ENCODE data around the gene CDH12.

DNA sequence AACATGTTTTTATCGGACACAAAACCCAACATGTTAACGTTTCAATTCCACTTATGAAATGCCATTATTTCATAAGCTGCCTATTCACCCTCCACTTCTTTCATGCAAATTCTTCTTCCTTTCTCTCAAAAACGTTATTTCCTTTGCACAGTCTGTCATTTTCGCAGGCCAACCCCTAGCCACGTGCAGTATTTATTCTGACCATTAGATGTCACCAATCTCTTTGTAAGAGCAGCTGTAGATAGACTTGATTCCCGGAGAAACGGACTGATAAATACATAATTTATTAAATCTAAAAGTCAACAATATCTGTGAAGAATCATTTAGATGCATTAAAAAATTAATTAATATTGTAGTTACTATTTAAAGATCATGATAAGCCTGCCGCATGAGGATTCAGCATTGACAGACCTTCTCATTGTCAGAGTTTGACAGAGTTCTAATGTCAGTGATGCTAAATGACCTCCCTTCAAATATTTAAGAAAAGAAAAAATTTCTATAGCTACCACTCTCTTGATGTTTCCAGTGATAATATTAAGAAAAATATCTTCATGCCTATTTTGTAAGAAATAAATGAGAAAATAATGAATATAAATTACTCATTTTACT lies 933.6 kb downstream of the CDH12 start:
- TF ChIP-seq, protein P1, sequence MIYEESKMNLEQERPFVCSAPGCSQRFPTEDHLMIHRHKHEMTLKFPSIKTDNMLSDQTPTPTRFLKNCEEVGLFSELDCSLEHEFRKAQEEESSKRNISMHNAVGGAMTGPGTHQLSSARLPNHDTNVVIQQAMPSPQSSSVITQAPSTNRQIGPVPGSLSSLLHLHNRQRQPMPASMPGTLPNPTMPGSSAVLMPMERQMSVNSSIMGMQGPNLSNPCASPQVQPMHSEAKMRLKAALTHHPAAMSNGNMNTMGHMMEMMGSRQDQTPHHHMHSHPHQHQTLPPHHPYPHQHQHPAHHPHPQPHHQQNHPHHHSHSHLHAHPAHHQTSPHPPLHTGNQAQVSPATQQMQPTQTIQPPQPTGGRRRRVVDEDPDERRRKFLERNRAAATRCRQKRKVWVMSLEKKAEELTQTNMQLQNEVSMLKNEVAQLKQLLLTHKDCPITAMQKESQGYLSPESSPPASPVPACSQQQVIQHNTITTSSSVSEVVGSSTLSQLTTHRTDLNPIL (CRISPR knock-in tag; IDR thresholded peaks at IDR 0.05; ENCODE audit: low read depth), result no peak
- TF ChIP-seq TCF4 (CRISPR knock-in tag; IDR thresholded peaks at IDR 0.05; ENCODE audit: borderline replicate concordance) (no peak), RARB (CRISPR knock-in tag; IDR thresholded peaks at IDR 0.05) (no peak), CSDC2 (CRISPR knock-in tag; IDR thresholded peaks at IDR 0.05) (no peak), ZFP30 (CRISPR knock-in tag; IDR thresholded peaks at IDR 0.05) (no peak), ZFP3 (CRISPR knock-in tag; IDR thresholded peaks at IDR 0.05) (no peak), OSR1 (CRISPR knock-in tag; IDR thresholded peaks at IDR 0.05) (no peak), ARNTL (CRISPR knock-in tag; IDR thresholded peaks at IDR 0.05; ENCODE audit: borderline replicate concordance, low read depth) (no peak), ZC3H10 (CRISPR knock-in tag; IDR thresholded peaks at IDR 0.05) (no peak), GLIS3 (CRISPR knock-in tag; IDR thresholded peaks at IDR 0.05) (no peak), ZNF70 (CRISPR knock-in tag; IDR thresholded peaks at IDR 0.05) (no peak), ZNF8 (CRISPR knock-in tag; IDR thresholded peaks at IDR 0.05) (no peak)
- TF ChIP-seq, protein P2, sequence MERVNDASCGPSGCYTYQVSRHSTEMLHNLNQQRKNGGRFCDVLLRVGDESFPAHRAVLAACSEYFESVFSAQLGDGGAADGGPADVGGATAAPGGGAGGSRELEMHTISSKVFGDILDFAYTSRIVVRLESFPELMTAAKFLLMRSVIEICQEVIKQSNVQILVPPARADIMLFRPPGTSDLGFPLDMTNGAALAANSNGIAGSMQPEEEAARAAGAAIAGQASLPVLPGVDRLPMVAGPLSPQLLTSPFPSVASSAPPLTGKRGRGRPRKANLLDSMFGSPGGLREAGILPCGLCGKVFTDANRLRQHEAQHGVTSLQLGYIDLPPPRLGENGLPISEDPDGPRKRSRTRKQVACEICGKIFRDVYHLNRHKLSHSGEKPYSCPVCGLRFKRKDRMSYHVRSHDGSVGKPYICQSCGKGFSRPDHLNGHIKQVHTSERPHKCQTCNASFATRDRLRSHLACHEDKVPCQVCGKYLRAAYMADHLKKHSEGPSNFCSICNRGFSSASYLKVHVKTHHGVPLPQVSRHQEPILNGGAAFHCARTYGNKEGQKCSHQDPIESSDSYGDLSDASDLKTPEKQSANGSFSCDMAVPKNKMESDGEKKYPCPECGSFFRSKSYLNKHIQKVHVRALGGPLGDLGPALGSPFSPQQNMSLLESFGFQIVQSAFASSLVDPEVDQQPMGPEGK (CRISPR knock-in tag; IDR thresholded peaks at IDR 0.05; ENCODE audit: borderline replicate concordance), result no peak
- TF ChIP-seq, protein P3, sequence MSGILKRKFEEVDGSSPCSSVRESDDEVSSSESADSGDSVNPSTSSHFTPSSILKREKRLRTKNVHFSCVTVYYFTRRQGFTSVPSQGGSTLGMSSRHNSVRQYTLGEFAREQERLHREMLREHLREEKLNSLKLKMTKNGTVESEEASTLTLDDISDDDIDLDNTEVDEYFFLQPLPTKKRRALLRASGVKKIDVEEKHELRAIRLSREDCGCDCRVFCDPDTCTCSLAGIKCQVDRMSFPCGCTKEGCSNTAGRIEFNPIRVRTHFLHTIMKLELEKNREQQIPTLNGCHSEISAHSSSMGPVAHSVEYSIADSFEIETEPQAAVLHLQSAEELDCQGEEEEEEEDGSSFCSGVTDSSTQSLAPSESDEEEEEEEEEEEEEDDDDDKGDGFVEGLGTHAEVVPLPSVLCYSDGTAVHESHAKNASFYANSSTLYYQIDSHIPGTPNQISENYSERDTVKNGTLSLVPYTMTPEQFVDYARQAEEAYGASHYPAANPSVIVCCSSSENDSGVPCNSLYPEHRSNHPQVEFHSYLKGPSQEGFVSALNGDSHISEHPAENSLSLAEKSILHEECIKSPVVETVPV (CRISPR knock-in tag; IDR thresholded peaks at IDR 0.05), result no peak
